Heart left ventricle (tissue), 13 donors: ENCODE data around the gene PEF1.

Experiments used
- CTCF ChIP-seq, 12 donors: fragments of 200-600 bp; sonication (generic) in 4 of 12; IDR thresholded peaks; one replicate each; pipeline versions ENCODE4 v1.5.0 to v1.8.0; 2018 to 2022; ENCODE audit warnings: antibody characterized with exemption in 12 of 12, mild to moderate bottlenecking in 5 of 12
- POLR2A ChIP-seq, 2 donors: fragments of 450-650 bp; IDR thresholded peaks; one replicate each; pipeline ENCODE4 v1.6.1; 2017; ENCODE audit warnings: antibody characterized with exemption in 2 of 2, mild to moderate bottlenecking in 2 of 2, moderate library complexity in 2 of 2
- donor health status: ischemic (EF 13 %, LVEDD 7.1; RV severe dilation, severe dysfunction).
- donor health status: DM: no; HTN: yes; CAD: no.
- donor health status: DM: no; HTN: no; CAD: no.
- donor health status: ischemic (EF 25% LVEDD 6.9; RV normal size, moderate dysfunction).
- donor health status: ischemic (EF 25% LVEDD 5.7; RV mildly dilated, moderate dysfunction).
- donor health status: ischemic (EF 35%, LVEDD 5.7; RV mildly dilated, moderate dysfunction).
- donor health status: nonischemic (EF 11% LVEDD 7.7; RV severe dilation, severe dysfunction).
- donor health status: DM: yes; HTN: yes; CAD: no.
- donor health status: PGD.
- donor health status: ischemic (EF 29% LVEDD 5.4; RV normal size, mild dysfunction).
- donor health status: nonischemic (EF 23%, LVEDD 6.1; RV moderate dilation, normal function).

GRCh38 chr1:31648190-31648589 lies 3.5 kb upstream of the PEF1 start:
- TF ChIP-seq CTCF (IDR thresholded peaks at IDR 0.05) = no peak
- TF ChIP-seq POLR2A (IDR thresholded peaks at IDR 0.05) = no peak
